DND-41 (cell line): ENCODE results near the gene SH3GLB1.

ENCODE experiments used
- CTCF ChIP-seq: IDR thresholded peaks from 2 replicates; pipeline ENCODE4 v1.5.1; 2012; ENCODE audit warnings: borderline replicate concordance, low read length, moderate library complexity, mild to moderate bottlenecking; ENCODE audit not compliant: poor library complexity, severe bottlenecking; ENCODE audit errors: extremely low read depth
- EZH2 ChIP-seq: IDR thresholded peaks from 3 replicates; pipeline ENCODE4 v1.6.1; 2012; ENCODE audit warnings: borderline replicate concordance, low read depth, mild to moderate bottlenecking, moderate library complexity, low read length, inconsistent platforms; ENCODE audit not compliant: severe bottlenecking

GRCh38 chr1:86773341-86774288, 69.2 kb downstream of the SH3GLB1 start:
- TF ChIP-seq CTCF (no peak), EZH2 (no peak)
